ENCODE data around the gene SIAH1.
"Not testable (repeated sequence)": the region's sequence is repeated elsewhere in the genome, so short reads cannot be mapped to it uniquely, and the experiment has no call there.

DNA sequence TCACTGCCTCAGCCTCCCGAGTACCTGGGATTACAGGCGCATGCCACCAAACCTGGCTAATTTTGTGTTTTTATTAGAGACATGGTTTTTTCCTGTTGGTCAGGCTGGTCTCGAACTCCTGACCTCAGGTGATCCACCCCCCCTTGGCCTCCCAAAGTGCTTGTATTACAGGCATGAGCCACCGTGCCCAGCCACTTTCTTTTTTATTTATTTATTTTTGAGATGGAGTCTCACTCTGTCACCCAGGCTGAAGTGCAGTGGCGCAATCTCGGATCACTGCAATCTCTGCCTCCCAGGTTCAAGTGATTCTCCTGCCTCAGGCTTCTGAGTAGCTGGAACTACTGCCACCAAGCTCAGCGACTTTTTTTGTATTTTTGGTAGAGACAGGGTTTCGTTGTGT is 17.3 kb upstream of the SIAH1 start:
- TF ChIP-seq, protein P1, sequence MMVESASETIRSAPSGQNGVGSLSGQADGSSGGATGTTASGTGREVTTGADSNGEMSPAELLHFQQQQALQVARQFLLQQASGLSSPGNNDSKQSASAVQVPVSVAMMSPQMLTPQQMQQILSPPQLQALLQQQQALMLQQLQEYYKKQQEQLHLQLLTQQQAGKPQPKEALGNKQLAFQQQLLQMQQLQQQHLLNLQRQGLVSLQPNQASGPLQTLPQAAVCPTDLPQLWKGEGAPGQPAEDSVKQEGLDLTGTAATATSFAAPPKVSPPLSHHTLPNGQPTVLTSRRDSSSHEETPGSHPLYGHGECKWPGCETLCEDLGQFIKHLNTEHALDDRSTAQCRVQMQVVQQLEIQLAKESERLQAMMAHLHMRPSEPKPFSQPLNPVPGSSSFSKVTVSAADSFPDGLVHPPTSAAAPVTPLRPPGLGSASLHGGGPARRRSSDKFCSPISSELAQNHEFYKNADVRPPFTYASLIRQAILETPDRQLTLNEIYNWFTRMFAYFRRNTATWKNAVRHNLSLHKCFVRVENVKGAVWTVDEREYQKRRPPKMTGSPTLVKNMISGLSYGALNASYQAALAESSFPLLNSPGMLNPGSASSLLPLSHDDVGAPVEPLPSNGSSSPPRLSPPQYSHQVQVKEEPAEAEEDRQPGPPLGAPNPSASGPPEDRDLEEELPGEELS (CRISPR knock-in tag; IDR thresholded peaks at IDR 0.05; ENCODE audit: borderline replicate concordance) = not testable (repeated sequence)
- not testable (repeated sequence) for TF ChIP-seq YY1 (IDR thresholded peaks at IDR 0.05; ENCODE audit: borderline replicate concordance in 1 of 3, control insufficient read depth in 1 of 3, extremely low read depth in 1 of 3, insufficient read depth in 3 of 3, insufficient read length in 1 of 3, insufficient replicate concordance in 2 of 3, low read depth in 1 of 3, low read length in 2 of 3); ZNF766 (CRISPR knock-in tag; conservative IDR thresholded peaks at IDR 0.05); BRD9 (IDR thresholded peaks at IDR 0.05; ENCODE audit: low read depth, partially characterized antibody)

All from K562 (cell line).